ENCODE data around the gene TP73.

TP73 gene

GRCh38 chr1:3772027-3772714, 119.9 kb downstream of the TP73 start:
- DNase-seq = peak; percentile 88

- no peak for DNase-seq
Observed at GRCh38 chr1:3772715-3773571, 120.6 kb downstream of the TP73 start, which contains the start of gene SMIM1. Gene SMIM1 (plus strand): TSS chr1:3772749. CDS start chr1:3775374, 2,625 bp downstream.

- no peak for DNase-seq
Observed at GRCh38 chr1:3773572-3774275, 121.4 kb downstream of the TP73 start.

- DNase-seq = no peak
Observed at GRCh38 chr1:3774276-3774945, 122.1 kb downstream of the TP73 start.

- DNase-seq = no peak
Observed at GRCh38 chr1:3774946-3775489, 122.7 kb downstream of the TP73 start.

GRCh38 chr1:3775490-3776230, 123.3 kb downstream of the TP73 start:
- peak; percentile 50 for DNase-seq

- DNase-seq = no peak
Observed at GRCh38 chr1:3776231-3776961, 124.1 kb downstream of the TP73 start.

- no peak for DNase-seq
Observed at GRCh38 chr1:3777078-3777547, 124.8 kb downstream of the TP73 start.

GRCh38 chr1:3777647-3778589, 125.6 kb downstream of the TP73 start:
- no peak for DNase-seq

- no peak for DNase-seq
Observed at GRCh38 chr1:3778590-3779264, 126.4 kb downstream of the TP73 start.

GRCh38 chr1:3779265-3779911, 127.1 kb downstream of the TP73 start:
- DNase-seq = no peak

GRCh38 chr1:3779912-3780416, 127.6 kb downstream of the TP73 start:
- DNase-seq = no peak

- DNase-seq = no peak
Observed at GRCh38 chr1:3780901-3781300, 128.6 kb downstream of the TP73 start.

- no peak for DNase-seq
Observed at GRCh38 chr1:3783651-3784474, 131.5 kb downstream of the TP73 start.

GRCh38 chr1:3785045-3785444, 132.7 kb downstream of the TP73 start:
- no peak for DNase-seq

GRCh38 chr1:3785456-3786157, 133.3 kb downstream of the TP73 start:
- DNase-seq = no peak

Data from stimulated activated naive CD4-positive, alpha-beta T cell treated with Interleukin-2 at 50 U/mL for 16 hours (primary cell).